Neural progenitor cell (in vitro differentiated cells): ENCODE results near the gene SPATA3. TPM values are rescaled to one million over a fixed set of nuclear protein-coding genes. Genes with fewer than 3 reads are reported as not detected.
A peak's percentile ranks its signal among the peaks of the same experiment; 100 is the strongest.

Experiments used
- DNase-seq: peaks from one replicate; pipeline ENCODE4 v3.0.0-alpha.2; 2016; ENCODE audit warnings: low spot score
- H2AFZ ChIP-seq: fragments of 200-600 bp; sonication (generic); replicated peaks from 2 replicates; pipeline ENCODE4 v1.6.1; 2016; ENCODE audit warnings: antibody characterized with exemption
- H3F3A ChIP-seq: fragments of 200-600 bp; sonication (generic); 2 replicates; pipeline ENCODE4 v1.6.1; 2016; ENCODE audit warnings: antibody characterized with exemption, low read depth
- H3K27ac ChIP-seq: fragments of 200-600 bp; sonication (generic); 2 replicates; pipeline ENCODE4 v1.5.1; 2016; ENCODE audit warnings: mild to moderate bottlenecking
- H3K27me3 ChIP-seq: fragments of 200-600 bp; sonication (generic); 2 replicates; pipeline ENCODE4 v1.6.1; 2016; ENCODE audit warnings: mild to moderate bottlenecking, moderate library complexity
- H3K36me3 ChIP-seq: fragments of 200-600 bp; sonication (generic); 2 replicates; pipeline ENCODE4 v1.5.1; 2016
- H3K4me1 ChIP-seq: fragments of 200-600 bp; sonication (generic); 2 replicates; pipeline ENCODE4 v1.6.1; 2016; ENCODE audit warnings: mixed run types
- H3K4me2 ChIP-seq: fragments of 200-600 bp; sonication (generic); 2 replicates; pipeline ENCODE4 v1.6.1; 2016
- H3K4me3 ChIP-seq: fragments of 200-600 bp; sonication (generic); 2 replicates; pipeline ENCODE4 v1.5.1; 2016
- H3K79me2 ChIP-seq: fragments of 200-600 bp; sonication (generic); 2 replicates; pipeline ENCODE4 v1.6.1; 2016; ENCODE audit warnings: low read depth
- H3K9ac ChIP-seq: fragments of 200-600 bp; sonication (generic); 2 replicates; pipeline ENCODE4 v1.6.1; 2016
- H3K9me3 ChIP-seq: fragments of 200-600 bp; sonication (generic); 2 replicates; pipeline ENCODE4 v1.5.1; 2016; ENCODE audit warnings: low read depth
- H4K20me1 ChIP-seq: fragments of 200-600 bp; sonication (generic); 2 replicates; pipeline ENCODE4 v1.6.1; 2016; ENCODE audit warnings: low read depth
- H3K27ac Mint-ChIP-seq: 3 replicates; pipeline ENCODE4 v1.8.0; 2021; ENCODE audit warnings: mixed read lengths
- H3K27me3 Mint-ChIP-seq: 2 replicates; pipeline ENCODE4 v1.8.0; 2022; ENCODE audit warnings: low read depth, mild to moderate bottlenecking, inconsistent platforms, moderate library complexity, mixed read lengths; ENCODE audit not compliant: insufficient read depth
- H3K36me3 Mint-ChIP-seq: 3 replicates; pipeline ENCODE4 v1.8.0; 2021; ENCODE audit warnings: mixed read lengths
- H3K4me1 Mint-ChIP-seq: 3 replicates; pipeline ENCODE4 v1.8.0; 2021; ENCODE audit warnings: mixed read lengths
- H3K4me3 Mint-ChIP-seq: 3 replicates; pipeline ENCODE4 v1.8.0; 2021; ENCODE audit warnings: mild to moderate bottlenecking, moderate library complexity, mixed read lengths
- H3K9me3 Mint-ChIP-seq: 3 replicates; pipeline ENCODE4 v1.8.0; 2020; ENCODE audit warnings: mixed read lengths
- CTCF ChIP-seq: fragments of 200-600 bp; sonication (generic); IDR thresholded peaks from 2 replicates; pipeline ENCODE4 v1.5.1; 2017; ENCODE audit warnings: antibody characterized with exemption, mild to moderate bottlenecking
- EZH2 ChIP-seq: fragments of 200-600 bp; sonication (generic); IDR thresholded peaks from 2 replicates; pipeline ENCODE4 v1.6.1; 2017; ENCODE audit warnings: antibody characterized with exemption, mild to moderate bottlenecking, moderate library complexity
- EZH2phosphoT487 ChIP-seq: fragments of 200-600 bp; sonication (generic); IDR thresholded peaks from 2 replicates; pipeline ENCODE4 v1.6.1; 2017; ENCODE audit warnings: antibody characterized with exemption
- total RNA-seq: library from RNA; depleted of rRNA; stranded (reverse); fragments of >200 nt; gene quantifications from 2 replicates; pipeline ENCODE4 v1.2.3, GENCODE V29; 2015; ENCODE audit warnings: low replicate concordance

The SPATA3 gene
- total RNA-seq, 1 donor from 2014 or later = not detected

- H3F3A ChIP-seq = no peaks in the 10 kb centered on the region
- H3K27me3 ChIP-seq = peaks cover 12% of the 10 kb centered on the region
- no peak overlapping the region for H3K4me3 ChIP-seq
- no peak for TF ChIP-seq CTCF
- TF ChIP-seq EZH2 = no peak
- TF ChIP-seq EZH2phosphoT487 = no peak
- H3K79me2 ChIP-seq = no peaks in the 10 kb centered on the region
- H3K4me3 Mint-ChIP-seq = no peak overlapping the region
- DNase-seq = no peak
- H4K20me1 ChIP-seq = no peaks in the 10 kb centered on the region
- peaks cover 2% of the 10 kb centered on the region for H3K9me3 Mint-ChIP-seq
- H3K36me3 Mint-ChIP-seq = no peaks in the 10 kb centered on the region
- no peak overlapping the region for H3K27ac ChIP-seq
- no peaks in the 10 kb centered on the region for H3K4me1 ChIP-seq
- H3K4me1 Mint-ChIP-seq = peaks cover 25% of the 10 kb centered on the region
- H3K9me3 ChIP-seq = no peaks in the 10 kb centered on the region
- H3K9ac ChIP-seq = no peak overlapping the region
- H3K36me3 ChIP-seq = no peaks in the 10 kb centered on the region
- H3K27me3 Mint-ChIP-seq = peaks cover 7% of the 10 kb centered on the region
- H3K4me2 ChIP-seq = no peak overlapping the region
- no peak overlapping the region for H2AFZ ChIP-seq
- no peak overlapping the region for H3K27ac Mint-ChIP-seq
Observed at GRCh38 chr2:230983566-230983965, 12.4 kb upstream of the SPATA3 start.

- Mint-ChIP-seq H3K27ac (peak overlapping the region; percentile 72), H3K36me3 (no peaks in the 10 kb centered on the region), H3K27me3 (peaks cover 7% of the 10 kb centered on the region), H3K9me3 (peaks cover 2% of the 10 kb centered on the region), H3K4me3 (peak overlapping the region; percentile 48), H3K4me1 (peaks cover 25% of the 10 kb centered on the region)
- Histone ChIP-seq H2AFZ (no peak overlapping the region), H4K20me1 (no peaks in the 10 kb centered on the region), H3K9me3 (no peaks in the 10 kb centered on the region), H3K4me2 (no peak overlapping the region), H3K4me3 (no peak overlapping the region), H3K4me1 (no peaks in the 10 kb centered on the region), H3K27ac (no peak overlapping the region), H3K79me2 (no peaks in the 10 kb centered on the region), H3K27me3 (peaks cover 12% of the 10 kb centered on the region), H3F3A (no peaks in the 10 kb centered on the region), H3K9ac (no peak overlapping the region), H3K36me3 (no peaks in the 10 kb centered on the region)
- DNase-seq = no peak
- no peak for TF ChIP-seq EZH2phosphoT487
- no peak for TF ChIP-seq EZH2
- no peak for TF ChIP-seq CTCF
Observed at GRCh38 chr2:230984393-230985220, 11.3 kb upstream of the SPATA3 start.

- no peak for DNase-seq
- Mint-ChIP-seq H3K36me3 (no peaks in the 10 kb centered on the region), H3K27ac (no peak overlapping the region), H3K4me3 (peak overlapping the region; percentile 55), H3K27me3 (peaks cover 7% of the 10 kb centered on the region), H3K4me1 (peaks cover 25% of the 10 kb centered on the region), H3K9me3 (peaks cover 2% of the 10 kb centered on the region)
- H3K4me3 ChIP-seq = no peak overlapping the region
- no peaks in the 10 kb centered on the region for H3K79me2 ChIP-seq
- no peaks in the 10 kb centered on the region for H3F3A ChIP-seq
- H3K36me3 ChIP-seq = no peaks in the 10 kb centered on the region
- H3K4me2 ChIP-seq = no peak overlapping the region
- no peak for TF ChIP-seq CTCF
- no peaks in the 10 kb centered on the region for H3K9me3 ChIP-seq
- H3K27me3 ChIP-seq = peaks cover 12% of the 10 kb centered on the region
- no peak overlapping the region for H2AFZ ChIP-seq
- H3K27ac ChIP-seq = no peak overlapping the region
- no peaks in the 10 kb centered on the region for H4K20me1 ChIP-seq
- no peaks in the 10 kb centered on the region for H3K4me1 ChIP-seq
- H3K9ac ChIP-seq = no peak overlapping the region
Observed at GRCh38 chr2:230985519-230986231, 10.2 kb upstream of the SPATA3 start.
